ENCODE results near the gene GPR162. TPM values are rescaled to one million over a fixed set of nuclear protein-coding genes. Genes with fewer than 3 reads are reported as not detected.

Gene GPR162
- total RNA-seq, 1 donor from 2014 or later, result 0.20 TPM

DNA sequence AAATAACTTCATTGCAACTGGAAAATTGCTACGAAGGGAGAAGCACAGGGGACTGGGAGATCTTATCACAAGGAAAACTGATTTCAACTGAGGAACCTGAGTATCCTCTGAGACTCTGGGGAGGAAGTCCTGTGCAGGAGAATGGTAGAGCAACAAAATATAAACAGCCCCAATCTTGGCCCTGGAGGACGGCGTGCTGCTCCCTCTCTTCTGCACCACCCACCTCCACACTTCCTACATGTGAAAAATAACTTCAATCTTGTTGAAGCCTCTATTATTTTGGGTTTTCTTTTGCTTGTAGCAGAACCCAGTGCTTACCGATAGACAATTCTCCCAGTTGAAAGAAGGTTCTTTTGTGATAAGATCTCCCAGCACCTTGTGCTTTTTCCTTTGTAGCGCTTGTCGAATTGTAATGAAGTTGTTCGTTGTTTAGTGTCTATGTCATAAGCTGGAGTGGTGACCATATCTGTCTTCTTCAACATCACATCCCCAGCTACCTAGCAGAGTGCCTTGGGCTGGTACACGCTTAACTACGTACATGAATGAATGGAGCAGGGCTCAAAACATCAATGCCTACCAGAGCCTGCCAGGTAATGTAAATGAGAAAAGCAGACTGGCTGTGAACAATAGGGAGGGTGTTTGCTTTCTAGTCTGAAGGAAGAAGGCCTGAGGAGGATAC is 35.1 kb upstream of the GPR162 start:
- DNase-seq (ENCODE audit: low read depth in 2 of 2), result no peak

GRCh38 chr12:6787309-6787708 is 34.3 kb upstream of the GPR162 start:
- DNase-seq (ENCODE audit: low read depth in 2 of 2), result no peak

DNA sequence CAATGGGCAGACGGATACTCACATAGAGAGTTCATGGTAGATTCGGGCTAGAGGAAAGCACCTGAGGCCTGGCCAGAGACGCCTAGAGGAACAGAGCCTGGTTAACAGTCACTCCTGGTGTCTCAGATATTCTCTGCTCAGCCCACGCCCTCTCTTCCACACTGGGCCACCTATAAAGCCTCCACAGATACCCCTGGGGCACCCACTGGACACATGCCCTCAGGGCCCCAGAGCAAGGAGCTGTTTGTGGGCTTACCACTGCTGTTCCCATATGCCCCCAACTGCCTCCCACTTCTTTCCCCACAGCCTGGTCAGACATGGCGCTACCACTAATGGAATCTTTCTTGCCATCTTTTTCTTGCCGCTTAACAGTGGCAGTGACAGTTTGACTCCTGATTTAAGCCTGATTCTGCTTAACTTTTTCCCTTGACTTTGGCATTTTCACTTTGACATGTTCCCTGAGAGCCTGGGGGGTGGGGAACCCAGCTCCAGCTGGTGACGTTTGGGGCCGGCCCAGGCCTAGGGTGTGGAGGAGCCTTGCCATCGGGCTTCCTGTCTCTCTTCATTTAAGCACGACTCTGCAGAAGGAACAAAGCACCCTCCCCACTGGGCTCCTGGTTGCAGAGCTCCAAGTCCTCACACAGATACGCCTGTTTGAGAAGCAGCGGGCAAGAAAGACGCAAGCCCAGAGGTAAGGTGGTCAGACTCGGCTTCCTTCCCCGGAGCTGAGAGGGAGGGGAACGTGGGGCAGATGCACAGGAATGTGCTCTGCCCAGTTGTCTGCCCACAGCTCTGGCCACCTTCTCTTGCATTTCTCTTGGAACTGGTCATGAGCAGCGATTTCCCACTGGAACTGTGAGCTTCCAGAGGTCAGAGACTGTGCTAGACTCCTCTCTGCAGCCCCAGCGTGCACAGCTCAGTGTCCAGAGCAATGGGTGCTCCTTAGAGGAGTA is 32.4 kb upstream of the GPR162 start, which contains the start of gene CD4:
Gene CD4 (plus strand): TSS at position 557 of the 953 bp plus-strand sequence. CDS start 10,611 bp downstream, outside the sequence.
- DNase-seq (ENCODE audit: low read depth in 2 of 2), result no peak

- no peak for DNase-seq (ENCODE audit: low read depth in 2 of 2)
Measured at GRCh38 chr12:6790496-6791150, 31.0 kb upstream of the GPR162 start.

GRCh38 chr12:6791931-6792520 is 29.6 kb upstream of the GPR162 start:
- DNase-seq (ENCODE audit: low read depth in 2 of 2), result no peak

DNA sequence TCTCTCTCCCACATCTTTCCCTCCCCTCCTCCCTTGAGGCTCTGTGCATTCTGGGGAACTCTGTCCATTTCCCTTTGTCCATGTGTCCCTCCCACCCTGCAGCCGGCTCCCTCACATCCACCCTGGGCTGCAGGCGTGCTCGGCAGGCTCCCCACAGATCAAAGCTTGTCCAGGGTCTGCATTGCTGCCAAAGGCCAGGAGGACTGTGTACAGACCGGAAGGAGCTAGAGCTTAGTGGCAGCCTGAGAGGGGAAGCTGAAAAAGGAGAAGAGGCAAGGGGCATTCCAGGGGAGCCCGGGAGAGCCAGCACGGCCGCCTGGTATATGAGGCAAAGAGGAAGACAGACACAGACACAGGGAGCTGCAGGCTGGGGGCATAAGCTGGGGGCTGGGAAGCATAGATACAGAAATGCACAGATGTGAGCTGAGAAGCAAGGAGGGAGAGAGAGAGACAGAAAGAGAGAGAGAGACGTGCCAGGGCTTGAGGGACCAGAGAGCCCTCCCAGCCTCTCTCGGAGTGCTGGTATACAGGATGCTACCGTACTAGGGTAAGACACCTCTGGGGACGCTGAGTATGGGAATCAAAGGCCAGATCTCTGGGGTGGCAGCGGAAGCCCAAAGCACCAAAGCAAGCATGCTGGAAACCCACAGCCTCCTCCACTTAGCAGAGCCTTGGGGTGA is 29.0 kb upstream of the GPR162 start:
- no peak for DNase-seq (ENCODE audit: low read depth in 2 of 2)

- DNase-seq (ENCODE audit: low read depth in 2 of 2), result no peak
Measured at GRCh38 chr12:6795088-6795487, 26.5 kb upstream of the GPR162 start.

DNA sequence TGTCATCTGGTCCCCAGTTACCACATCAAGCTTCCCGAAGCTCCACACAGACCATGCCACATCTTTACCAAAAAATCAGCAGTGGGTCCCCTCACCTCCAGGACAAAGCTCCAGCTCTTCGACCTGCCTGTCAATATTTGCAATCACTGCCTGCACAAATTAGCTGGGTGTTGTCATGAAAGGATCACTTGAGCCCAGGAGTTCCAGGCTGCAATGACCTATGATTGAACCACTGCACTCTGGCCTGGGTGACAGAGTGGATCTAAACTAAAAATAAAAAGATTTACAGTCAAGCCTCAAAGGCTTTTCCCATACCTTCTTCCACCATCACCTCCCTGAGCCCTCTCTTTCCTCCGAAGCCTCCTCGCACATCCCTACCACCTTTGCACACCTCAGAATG is 25.0 kb upstream of the GPR162 start:
- DNase-seq (ENCODE audit: low read depth in 2 of 2), result no peak

DNA sequence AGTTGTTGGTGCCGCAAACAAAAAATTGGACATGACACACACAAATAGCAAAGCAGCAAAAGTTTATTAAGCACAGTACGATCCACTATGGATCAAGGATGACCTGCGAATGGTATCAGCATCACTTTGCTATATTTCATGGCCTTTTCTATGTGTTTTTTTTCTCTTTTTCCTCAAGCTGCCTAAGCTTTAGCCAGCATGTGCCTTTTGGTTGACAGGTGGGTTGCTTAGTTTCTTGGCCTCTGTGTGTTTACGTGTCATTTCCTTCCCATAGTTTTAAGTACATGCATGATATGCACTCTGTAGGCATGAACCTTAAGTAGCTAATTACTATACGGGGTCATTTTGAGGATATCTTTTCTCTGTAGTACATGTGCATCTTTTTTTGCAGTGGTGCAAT is 22.5 kb upstream of the GPR162 start:
- no peak for DNase-seq (ENCODE audit: low read depth in 2 of 2)

DNA sequence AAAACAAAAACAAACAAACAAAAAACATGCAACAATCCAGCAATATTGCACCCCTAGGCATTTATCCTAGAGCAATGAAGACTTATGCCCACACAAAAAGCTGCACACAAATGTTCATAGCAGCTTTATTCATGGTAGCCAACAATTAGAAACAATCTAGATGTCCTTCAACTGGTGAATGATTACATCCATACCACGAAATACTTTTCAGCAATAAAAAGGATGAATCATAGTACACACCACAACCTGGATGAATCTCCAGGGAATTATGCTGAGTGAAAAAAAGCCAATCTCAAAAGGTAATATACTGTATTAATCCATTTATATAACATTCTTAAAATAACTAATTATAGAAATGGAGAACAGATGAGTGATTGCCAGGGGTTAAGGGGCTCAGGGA is 14.5 kb upstream of the GPR162 start:
- DNase-seq (ENCODE audit: low read depth in 2 of 2), result no peak

DNA sequence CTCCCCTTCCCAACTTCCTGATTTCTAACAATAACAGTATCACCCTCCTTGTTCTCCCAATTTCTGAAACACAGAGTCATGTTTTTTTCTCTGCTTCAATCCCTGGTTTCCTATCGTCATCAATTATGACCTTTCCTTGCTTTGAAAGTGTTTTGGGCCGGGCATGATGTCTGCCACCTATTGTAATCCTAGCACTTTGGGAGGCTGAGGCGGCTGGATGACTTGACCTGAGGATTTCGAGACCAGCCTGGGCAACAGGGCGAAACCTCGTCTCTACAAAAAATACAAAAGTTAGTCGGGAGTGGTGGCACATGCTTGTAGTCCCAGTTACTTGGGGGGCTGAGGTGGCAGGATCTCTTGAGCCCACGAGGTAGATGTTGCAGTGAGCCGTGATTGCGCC is 12.6 kb upstream of the GPR162 start:
- DNase-seq (ENCODE audit: low read depth in 2 of 2), result no peak

DNA sequence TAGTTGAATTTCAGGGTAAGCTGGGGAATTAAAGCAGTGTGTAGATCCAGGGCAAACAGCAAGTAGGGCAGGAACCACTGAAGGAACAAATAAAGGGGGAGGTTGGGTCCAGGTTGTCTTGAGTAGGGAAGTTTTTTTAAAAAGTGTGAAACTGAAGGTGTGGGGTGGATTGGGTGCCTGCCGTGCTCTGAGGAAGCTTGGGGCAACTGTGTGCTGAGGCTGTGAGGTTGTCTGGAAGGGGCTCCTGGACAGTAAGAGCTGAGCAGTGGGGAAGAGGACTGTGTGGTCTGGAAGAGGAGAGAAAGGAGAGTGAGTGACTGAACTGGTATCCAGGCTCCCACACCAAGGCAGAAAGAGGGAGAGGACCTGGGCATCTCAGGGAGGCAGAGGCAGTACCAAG is 10.9 kb upstream of the GPR162 start:
- DNase-seq (ENCODE audit: low read depth in 2 of 2), result no peak

GRCh38 chr12:6813363-6813762 is 8.3 kb upstream of the GPR162 start:
- no peak for DNase-seq (ENCODE audit: low read depth in 2 of 2)

DNA sequence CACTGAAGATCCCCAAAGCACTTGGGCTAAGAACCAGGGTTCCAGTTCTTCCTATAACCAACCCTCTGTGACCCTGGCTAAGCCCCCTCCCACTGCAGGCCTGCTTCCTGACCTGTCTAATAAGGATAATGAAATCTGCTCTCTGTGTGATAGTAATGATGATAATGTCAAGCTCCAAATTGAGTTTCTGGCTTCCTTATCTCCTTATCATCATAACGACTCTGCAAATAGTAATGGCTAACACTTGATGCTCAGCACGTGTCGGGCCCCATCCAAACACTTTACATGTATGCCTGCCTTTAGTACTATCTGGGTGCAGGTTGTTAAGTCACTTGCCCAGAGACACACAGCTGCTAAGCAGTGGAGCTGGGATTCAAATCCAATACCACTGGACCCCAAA is 5.0 kb upstream of the GPR162 start:
- DNase-seq (ENCODE audit: low read depth in 2 of 2), result no peak

DNA sequence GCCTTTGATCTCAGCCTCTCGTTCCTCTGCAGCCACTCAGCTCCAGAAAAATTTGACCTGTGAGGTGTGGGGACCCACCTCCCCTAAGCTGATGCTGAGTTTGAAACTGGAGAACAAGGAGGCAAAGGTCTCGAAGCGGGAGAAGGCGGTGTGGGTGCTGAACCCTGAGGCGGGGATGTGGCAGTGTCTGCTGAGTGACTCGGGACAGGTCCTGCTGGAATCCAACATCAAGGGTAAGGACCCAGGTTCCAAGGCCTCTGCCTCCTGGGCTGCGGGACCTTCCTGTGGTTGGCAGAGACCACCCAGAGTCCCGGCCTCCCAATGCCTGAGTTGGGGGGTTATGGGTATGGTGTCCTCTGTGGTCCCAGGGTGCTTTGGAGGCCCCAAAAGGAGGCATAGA is 4.5 kb upstream of the GPR162 start:
- no peak for DNase-seq (ENCODE audit: low read depth in 2 of 2)

- DNase-seq (ENCODE audit: low read depth in 2 of 2), result no peak
Measured at GRCh38 chr12:6817662-6818157, 3.9 kb upstream of the GPR162 start.

DNA sequence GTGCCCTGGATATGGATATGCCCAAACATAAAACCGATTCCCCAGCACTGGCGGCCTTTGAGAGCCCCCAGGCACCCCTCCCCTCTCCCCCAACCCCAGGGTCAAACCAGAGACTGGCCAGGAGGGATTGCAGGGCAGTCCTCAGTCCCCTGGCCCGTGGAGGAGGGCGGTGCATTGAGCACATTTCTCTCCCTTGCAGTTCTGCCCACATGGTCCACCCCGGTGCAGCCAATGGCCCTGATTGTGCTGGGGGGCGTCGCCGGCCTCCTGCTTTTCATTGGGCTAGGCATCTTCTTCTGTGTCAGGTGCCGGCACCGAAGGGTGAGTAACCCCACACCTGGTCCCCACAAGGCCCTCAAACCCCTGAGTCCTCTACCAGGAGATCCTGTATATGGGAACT is 3.4 kb upstream of the GPR162 start:
- DNase-seq (ENCODE audit: low read depth in 2 of 2), result no peak

DNA sequence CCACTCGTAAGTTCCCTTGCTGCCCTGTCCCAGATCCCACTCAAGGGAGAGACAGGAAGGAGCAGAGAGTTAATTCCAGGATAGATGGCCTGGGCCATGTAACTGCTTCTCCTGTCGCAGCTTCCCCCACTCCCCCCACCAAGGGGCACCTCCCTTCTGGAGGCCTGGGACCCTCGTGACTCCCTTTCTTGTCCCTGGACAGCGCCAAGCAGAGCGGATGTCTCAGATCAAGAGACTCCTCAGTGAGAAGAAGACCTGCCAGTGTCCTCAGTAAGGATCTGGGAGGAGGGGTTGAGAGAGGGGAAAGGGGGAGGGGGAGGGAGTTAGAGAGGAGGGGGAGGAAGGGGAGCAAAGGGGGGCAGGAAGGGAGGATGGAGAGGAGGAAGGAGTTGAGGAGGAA is 3.0 kb upstream of the GPR162 start:
- no peak for DNase-seq (ENCODE audit: low read depth in 2 of 2)

GRCh38 chr12:6819106-6820030 is 2.3 kb upstream of the GPR162 start:
- peak in 1 of 2 donors; percentile 40 for DNase-seq (ENCODE audit: low read depth in 2 of 2)

DNA sequence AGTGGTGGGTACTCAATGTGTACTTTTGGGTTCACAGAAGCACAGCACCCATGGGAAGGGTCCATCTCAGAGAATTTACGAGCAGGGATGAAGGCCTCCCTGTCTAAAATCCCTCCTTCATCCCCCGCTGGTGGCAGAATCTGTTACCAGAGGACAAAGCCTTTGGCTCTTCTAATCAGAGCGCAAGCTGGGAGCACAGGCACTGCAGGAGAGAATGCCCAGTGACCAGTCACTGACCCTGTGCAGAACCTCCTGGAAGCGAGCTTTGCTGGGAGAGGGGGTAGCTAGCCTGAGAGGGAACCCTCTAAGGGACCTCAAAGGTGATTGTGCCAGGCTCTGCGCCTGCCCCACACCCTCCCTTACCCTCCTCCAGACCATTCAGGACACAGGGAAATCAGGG is 1.5 kb upstream of the GPR162 start:
- DNase-seq (ENCODE audit: low read depth in 2 of 2), result no peak
